ENCODE data around the gene SLC8A1. TPM values are rescaled to one million over a fixed set of nuclear protein-coding genes. Genes with fewer than 3 reads are reported as not detected.
"Not testable (repeated sequence)": the region's sequence is repeated elsewhere in the genome, so short reads cannot be mapped to it uniquely, and the experiment has no call there.

SLC8A1 gene
- polyA plus RNA-seq, 4 donors, result 66.4 to 109 (median 72.6) TPM

- no peak for DNase-seq (ENCODE audit: low read depth in 4 of 4, low spot score in 3 of 4)
Measured at GRCh38 chr2:40097691-40098385, 354.1 kb downstream of the SLC8A1 start.

GRCh38 chr2:40096360-40096759, 355.5 kb downstream of the SLC8A1 start:
- no peak for DNase-seq (ENCODE audit: low read depth in 4 of 4, low spot score in 3 of 4)

- DNase-seq (ENCODE audit: low read depth in 4 of 4, low spot score in 3 of 4), result no peak
Measured at GRCh38 chr2:40095000-40095399, 356.9 kb downstream of the SLC8A1 start.

GRCh38 chr2:40094451-40094850, 357.4 kb downstream of the SLC8A1 start:
- DNase-seq (ENCODE audit: low read depth in 4 of 4, low spot score in 3 of 4), result no peak

- peak in 2 of 4 donors; percentile 8 to 24 for DNase-seq (ENCODE audit: low read depth in 4 of 4, low spot score in 3 of 4)
Measured at GRCh38 chr2:40093021-40093675, 358.7 kb downstream of the SLC8A1 start.

- DNase-seq (ENCODE audit: low read depth in 4 of 4, low spot score in 3 of 4), result no peak
Measured at GRCh38 chr2:40090044-40090443, 361.8 kb downstream of the SLC8A1 start.

- DNase-seq (ENCODE audit: low read depth in 4 of 4, low spot score in 3 of 4), result no peak
Measured at GRCh38 chr2:40087927-40088326, 364.0 kb downstream of the SLC8A1 start.

GRCh38 chr2:40087434-40087833, 364.5 kb downstream of the SLC8A1 start:
- no peak for DNase-seq (ENCODE audit: low read depth in 4 of 4, low spot score in 3 of 4)

- no peak for DNase-seq (ENCODE audit: low read depth in 4 of 4, low spot score in 3 of 4)
Measured at GRCh38 chr2:40085786-40086185, 366.1 kb downstream of the SLC8A1 start.

GRCh38 chr2:40073336-40073735, 378.6 kb downstream of the SLC8A1 start:
- not testable (repeated sequence) for DNase-seq (ENCODE audit: low read depth in 4 of 4, low spot score in 3 of 4)

- no peak for DNase-seq (ENCODE audit: low read depth in 4 of 4, low spot score in 3 of 4)
Measured at GRCh38 chr2:40072442-40073232, 379.3 kb downstream of the SLC8A1 start.

- DNase-seq (ENCODE audit: low read depth in 4 of 4, low spot score in 3 of 4), result no peak
Measured at GRCh38 chr2:40062381-40062780, 389.5 kb downstream of the SLC8A1 start.

- no peak for DNase-seq (ENCODE audit: low read depth in 4 of 4, low spot score in 3 of 4)
Measured at GRCh38 chr2:40049781-40050180, 402.1 kb downstream of the SLC8A1 start.

- no peak for DNase-seq (ENCODE audit: low read depth in 4 of 4, low spot score in 3 of 4)
Measured at GRCh38 chr2:40048506-40048905, 403.4 kb downstream of the SLC8A1 start.

- DNase-seq (ENCODE audit: low read depth in 4 of 4, low spot score in 3 of 4), result no peak
Measured at GRCh38 chr2:40047406-40047805, 404.5 kb downstream of the SLC8A1 start.
